ENCODE results near the gene MAU2.

Gene MAU2

GRCh38 chr19:19300613-19301012 is 20.0 kb upstream of the MAU2 start (continued):
- no peak for TF ChIP-seq POU6F1 (CRISPR knock-in tag; IDR thresholded peaks at IDR 0.05; ENCODE audit: borderline replicate concordance, low read depth)
- TF ChIP-seq ESRRG (CRISPR knock-in tag; IDR thresholded peaks at IDR 0.05), result no peak
- no peak for TF ChIP-seq GLIS3 (CRISPR knock-in tag; IDR thresholded peaks at IDR 0.05)
- TF ChIP-seq ZFP30 (CRISPR knock-in tag; IDR thresholded peaks at IDR 0.05), result no peak

- ATAC-seq, result no peak
- TF ChIP-seq PPARA (CRISPR knock-in tag; IDR thresholded peaks at IDR 0.05; ENCODE audit: borderline replicate concordance) (no peak), ZNF565 (CRISPR knock-in tag; conservative IDR thresholded peaks at IDR 0.05; ENCODE audit: low read depth) (no peak), PATZ1 (CRISPR knock-in tag; IDR thresholded peaks at IDR 0.05; ENCODE audit: borderline replicate concordance) (no peak), CSRNP3 (CRISPR knock-in tag; IDR thresholded peaks at IDR 0.05) (no peak), ZNF70 (CRISPR knock-in tag; IDR thresholded peaks at IDR 0.05) (no peak), POU6F1 (CRISPR knock-in tag; IDR thresholded peaks at IDR 0.05; ENCODE audit: borderline replicate concordance, low read depth) (no peak), CSDC2 (CRISPR knock-in tag; IDR thresholded peaks at IDR 0.05) (no peak), ISL1 (CRISPR knock-in tag; IDR thresholded peaks at IDR 0.05) (no peak), TSHZ2 (CRISPR knock-in tag; IDR thresholded peaks at IDR 0.05) (no peak), CREB5 (CRISPR knock-in tag; IDR thresholded peaks at IDR 0.05; ENCODE audit: low read depth) (no peak), ZC3H10 (CRISPR knock-in tag; IDR thresholded peaks at IDR 0.05) (no peak), OSR1 (CRISPR knock-in tag; IDR thresholded peaks at IDR 0.05) (no peak)
Measured at GRCh38 chr19:19303411-19303810, 17.2 kb upstream of the MAU2 start.

- no peak; the same call in 2 of the 3 replicates for ATAC-seq
- TF ChIP-seq SNAI2 (CRISPR knock-in tag; IDR thresholded peaks at IDR 0.05) (no peak), ESRRG (CRISPR knock-in tag; IDR thresholded peaks at IDR 0.05) (no peak), OSR1 (CRISPR knock-in tag; IDR thresholded peaks at IDR 0.05) (no peak), ZNF565 (CRISPR knock-in tag; conservative IDR thresholded peaks at IDR 0.05; ENCODE audit: low read depth) (no peak), TCF4 (CRISPR knock-in tag; IDR thresholded peaks at IDR 0.05; ENCODE audit: borderline replicate concordance) (no peak), ARNTL (CRISPR knock-in tag; IDR thresholded peaks at IDR 0.05; ENCODE audit: borderline replicate concordance, low read depth) (no peak), GLIS3 (CRISPR knock-in tag; IDR thresholded peaks at IDR 0.05) (no peak), PPARA (CRISPR knock-in tag; IDR thresholded peaks at IDR 0.05; ENCODE audit: borderline replicate concordance) (no peak), ZFP3 (CRISPR knock-in tag; IDR thresholded peaks at IDR 0.05) (no peak), PATZ1 (CRISPR knock-in tag; IDR thresholded peaks at IDR 0.05; ENCODE audit: borderline replicate concordance) (no peak), RARB (CRISPR knock-in tag; IDR thresholded peaks at IDR 0.05) (no peak), BACH2 (CRISPR knock-in tag; IDR thresholded peaks at IDR 0.05; ENCODE audit: borderline replicate concordance) (no peak), POU6F1 (CRISPR knock-in tag; IDR thresholded peaks at IDR 0.05; ENCODE audit: borderline replicate concordance, low read depth) (no peak), ISL1 (CRISPR knock-in tag; IDR thresholded peaks at IDR 0.05) (no peak), TOX (CRISPR knock-in tag; IDR thresholded peaks at IDR 0.05; ENCODE audit: borderline replicate concordance) (no peak), ZNF70 (CRISPR knock-in tag; IDR thresholded peaks at IDR 0.05) (no peak), ZC3H10 (CRISPR knock-in tag; IDR thresholded peaks at IDR 0.05) (no peak)
Measured at GRCh38 chr19:19304186-19304965, 16.3 kb upstream of the MAU2 start.

All from SK-N-SH treated with all-trans-retinoic acid at 6 μM for 48 hours (cell line).